HepG2 (cell line): ENCODE data around the gene TSC22D1. TPM values are rescaled to one million over a fixed set of nuclear protein-coding genes. Genes with fewer than 3 reads are reported as not detected.

Experiments used
- ATAC-seq: fragments of 200-7000 bp; cut with Tn5 transposase; 3 replicates; pipeline ENCODE4 v1.9.1; 2020; ENCODE audit warnings: mild to moderate bottlenecking, moderate library complexity
- BruUV-seq: library from RNA; stranded (reverse); fragments of 400-500 nt; replicated peaks from 2 replicates; lab custom pipeline; 2021; lab: Mats Ljungman, UMichigan
- CTCF ChIA-PET: fragments of 300-600 bp; formaldehyde crosslinking; extraction: SDS; loops from one replicate; lab custom pipeline; 2021; ENCODE audit warnings: low total read pairs, inconsistent platforms, low intra/inter-chr PET ratio; lab: Yijun Ruan, JAX
- POLR2A ChIA-PET: fragments of 350-600 bp; sonication (Branson Sonifier 250); formaldehyde crosslinking; loops from one replicate; lab custom pipeline; 2020; ENCODE audit warnings: antibody characterized with exemption, inconsistent platforms; lab: Yijun Ruan, JAX
- DNase-seq: peaks from one replicate; pipeline ENCODE4 v3.0.0-alpha.2; 2015; ENCODE audit warnings: low spot score
- FAIRE-seq: peaks from 3 replicates; lab custom pipeline; 2011; peaks lifted over from hg19 to GRCh38; lab: Jason Lieb, UNC
- H2AFZ ChIP-seq: one replicate; pipeline ENCODE4 v1.6.1; 2011; ENCODE audit warnings: low read length, inconsistent platforms
- H3K27ac ChIP-seq: fragments of 300-600 bp; 3 replicates; pipeline ENCODE4 v1.8.0; 2011; ENCODE audit warnings: mixed run types, mild to moderate bottlenecking, mixed read lengths, low read length, inconsistent platforms; ENCODE audit not compliant: insufficient read depth; ENCODE audit errors: extremely low read length
- H3K27me3 ChIP-seq, 2 experiments: fragments of 200-600 bp in 1 of 2; 2 replicates in 1 of 2; 3 replicates in 1 of 2; pipeline versions ENCODE4 v1.6.0 to v1.8.0; 2011; ENCODE audit warnings: low read length in 2 of 2, mild to moderate bottlenecking in 2 of 2, moderate library complexity in 2 of 2, inconsistent platforms in 1 of 2; ENCODE audit not compliant: insufficient read depth in 2 of 2, control insufficient read depth in 1 of 2
- H3K36me3 ChIP-seq, 2 experiments: fragments of 200-600 bp in 1 of 2; replicated peaks in 1 of 2; 2 replicates in 1 of 2; 3 replicates in 1 of 2; pipeline versions ENCODE4 v1.5.1 to v1.8.0; 2011; ENCODE audit warnings: low read length in 2 of 2, inconsistent platforms in 1 of 2; ENCODE audit not compliant: insufficient read depth in 2 of 2, control insufficient read depth in 1 of 2
- H3K4me1 ChIP-seq: 2 replicates; pipeline ENCODE4 v1.5.1; 2012; ENCODE audit warnings: low read length, inconsistent platforms; ENCODE audit not compliant: insufficient read depth
- H3K4me2 ChIP-seq: 2 replicates; pipeline ENCODE4 v1.6.0; 2011; ENCODE audit warnings: low read depth, low read length, inconsistent platforms
- H3K4me3 ChIP-seq, 3 experiments: fragments of 200-600 bp in 1 of 3; sonication (generic), shearing (Covaris generic) in 1 of 3; replicated peaks in 1 of 3; 2 replicates each; pipeline ENCODE4 v1.5.1; 2011 to 2016; ENCODE audit warnings: low read length in 3 of 3, inconsistent platforms in 2 of 3, low read depth in 2 of 3, mild to moderate bottlenecking in 2 of 3, control low read depth in 1 of 3, mixed read lengths in 1 of 3; ENCODE audit not compliant: insufficient read depth in 1 of 3
- H3K79me2 ChIP-seq: one replicate; pipeline ENCODE4 v1.6.1; 2011; ENCODE audit warnings: low read length, inconsistent platforms; ENCODE audit not compliant: insufficient read depth
- H3K9ac ChIP-seq: 2 replicates; pipeline ENCODE4 v1.6.0; 2011; ENCODE audit warnings: mild to moderate bottlenecking, low read depth, low read length, inconsistent platforms; ENCODE audit not compliant: insufficient read depth
- H3K9me3 ChIP-seq: 2 replicates; pipeline ENCODE4 v1.5.1; 2012; ENCODE audit warnings: mild to moderate bottlenecking, low read length
- H4K20me1 ChIP-seq: 2 replicates; pipeline ENCODE4 v1.6.0; 2011; ENCODE audit warnings: inconsistent platforms, mild to moderate bottlenecking, low read length, moderate library complexity; ENCODE audit not compliant: insufficient read depth
- ARHGAP35 ChIP-seq: sonication (generic); formaldehyde crosslinking; IDR thresholded peaks from 2 replicates; pipeline ENCODE4 v1.9.0; 2022; ENCODE audit warnings: mild to moderate bottlenecking, inconsistent platforms, moderate library complexity, missing genetic modification reagents, borderline replicate concordance
- ARNT ChIP-seq: fragments of 450-650 bp; IDR thresholded peaks from 2 replicates; pipeline ENCODE4 v1.6.1; 2017
- ATF7 ChIP-seq, 2 experiments: fragments of 450-650 bp in 1 of 2; sonication (generic) in 1 of 2; formaldehyde crosslinking in 1 of 2; IDR thresholded peaks; 2 replicates each; pipeline versions ENCODE4 v1.4.0 to v1.6.1; 2016 to 2020; ENCODE audit warnings: antibody characterized with exemption in 1 of 2, mild to moderate bottlenecking in 1 of 2, missing genetic modification reagents in 1 of 2
- FOXO1 ChIP-seq: sonication (generic); formaldehyde crosslinking; IDR thresholded peaks from 2 replicates; pipeline ENCODE4 v1.4.0; 2020; ENCODE audit warnings: missing genetic modification reagents
- KLF11 ChIP-seq: IDR thresholded peaks from 2 replicates; pipeline ENCODE4 v1.6.1; 2016; ENCODE audit warnings: missing compliant biosample characterization
- KLF15 ChIP-seq: sonication (generic); formaldehyde crosslinking; IDR thresholded peaks from 2 replicates; pipeline ENCODE4 v1.8.1; 2023; ENCODE audit warnings: borderline replicate concordance, mild to moderate bottlenecking, inconsistent platforms, missing genetic modification reagents, mixed read lengths
- NCOA5 ChIP-seq: sonication (generic); formaldehyde crosslinking; IDR thresholded peaks from 2 replicates; pipeline ENCODE4 v1.4.0; 2020; ENCODE audit warnings: missing genetic modification reagents
- NFE2L1 ChIP-seq: sonication (generic); formaldehyde crosslinking; IDR thresholded peaks from 2 replicates; pipeline ENCODE4 v1.4.0; 2020; ENCODE audit warnings: missing genetic modification reagents, mild to moderate bottlenecking, borderline replicate concordance
- RBM22 ChIP-seq: fragments of 200-400 bp; formaldehyde crosslinking; optimal IDR thresholded peaks from 2 replicates; pipeline ENCODE3; 2017; ENCODE audit warnings: mild to moderate bottlenecking, low read length, moderate library complexity
- ZNF207 ChIP-seq: fragments of 450-650 bp; IDR thresholded peaks from 2 replicates; pipeline ENCODE4 v1.6.1; 2016; ENCODE audit warnings: antibody characterized with exemption, borderline replicate concordance
- ZNF251 ChIP-seq: sonication (generic); formaldehyde crosslinking; IDR thresholded peaks from 2 replicates; pipeline ENCODE4 v1.9.0; 2021; ENCODE audit warnings: mild to moderate bottlenecking, missing genetic modification reagents
- ZNF484 ChIP-seq: sonication (generic); formaldehyde crosslinking; IDR thresholded peaks from 2 replicates; pipeline ENCODE4 v1.5.1; 2020; ENCODE audit warnings: mild to moderate bottlenecking, low read depth, missing genetic modification reagents, borderline replicate concordance
- WGBS: methylation state at CpG from one replicate; pipeline ENCODE4 v1.1.6; 2017; ENCODE audit warnings: low lambda C conversion rate; 5-methylcytosine and 5-hydroxymethylcytosine counted together
- in situ Hi-C: cut with HindIII; loops from 2 replicates; pipeline ENCODE4 v1.10.0; 2017; ENCODE audit warnings: low pct_unique_long_range_greater_than_20kb; ENCODE audit not compliant: extremely low pct_ligation_motif_present
- intact Hi-C: fragments of 100-400 bp; cut with micrococcal nuclease; formaldehyde crosslinking; loops from one replicate; pipeline ENCODE4 v1.10.0; 2022; ENCODE audit not compliant: unreplicated experiment
- polyA plus RNA-seq, 8 experiments: library from polyadenylated mRNA; depleted of rRNA in 3 of 8; stranded (reverse) in 7 of 8; unstranded in 1 of 8; fragments of >200 nt; fragmentation: Illumina TruSeq in 4 of 8; extraction: Trizol in 4 of 8; gene quantifications; 2 replicates each; pipeline versions ENCODE4 v1.2.1 to v1.2.3, GENCODE V29; 2011 to 2016; ENCODE audit warnings: low read depth in 4 of 8, missing spikeins in 1 of 8, mixed read lengths in 1 of 8; ENCODE audit not compliant: insufficient read depth in 1 of 8
- total RNA-seq, 5 experiments: library from RNA; depleted of rRNA; stranded (reverse); fragments of >200 nt; fragmentation: Illumina TruSeq; extraction: Trizol; gene quantifications; 2 replicates each; pipeline ENCODE4 v1.2.3, GENCODE V29; 2016; ENCODE audit warnings: low read depth in 1 of 5

The TSC22D1 gene
- total and polyA plus RNA-seq, 2 of the 13 experiments (the other 11 are each of a cell fraction or from before 2014, with no cell fraction given): 18.4 to 35.7 TPM

DNA sequence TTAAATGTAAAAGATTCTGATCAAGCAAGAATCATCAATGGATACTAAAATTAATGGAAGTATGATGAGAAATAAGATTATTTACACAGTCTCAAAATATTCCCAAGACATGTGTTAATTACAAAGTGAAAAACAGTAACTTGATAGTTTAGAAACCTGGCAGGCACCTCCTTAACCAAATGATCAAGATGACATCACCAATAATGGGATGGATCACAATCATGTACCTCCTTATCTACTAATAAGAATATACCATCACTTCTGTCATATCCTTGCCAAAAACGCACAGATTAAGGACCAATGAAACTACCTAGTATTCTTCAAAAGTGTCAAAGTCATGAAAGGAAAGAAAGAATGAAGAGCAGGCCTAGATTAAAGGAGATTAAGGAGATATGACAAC, 30.0 kb downstream of the TSC22D1 start:
- H3K4me3 ChIP-seq: no peak overlapping the region
- POLR2A ChIA-PET: no interaction called here
- 96% methylated on average over 1 of the region's 1 CpG for WGBS
- H3K9me3 ChIP-seq: no peaks in the 10 kb centered on the region
- no peaks in the 10 kb centered on the region for H3K27me3 ChIP-seq
- no peak overlapping the region for H2AFZ ChIP-seq
- CTCF ChIA-PET: no interaction called here
- no TSS peak for BruUV-seq
- no peak for ATAC-seq
- intact Hi-C loops (no loop called here), in situ Hi-C loops (no loop called here)
- no peak overlapping the region for H3K9ac ChIP-seq
- 0 out of 2 replicates have a peak, but pooled peaks cover 8% of the 10 kb centered on the region for H3K4me1 ChIP-seq
- TF ChIP-seq ATF7 (IDR thresholded peaks at IDR 0.05) (peak; percentile 64), ATF7 (CRISPR knock-in tag; IDR thresholded peaks at IDR 0.05) (no peak), ZNF251 (CRISPR knock-in tag) (no peak)
- no peak for FAIRE-seq
- no peak overlapping the region for H3K4me2 ChIP-seq
- H3K27ac ChIP-seq: no peak overlapping the region
- no peaks in the 10 kb centered on the region for H3K36me3 ChIP-seq
- no peaks in the 10 kb centered on the region for H4K20me1 ChIP-seq
- no peaks in the 10 kb centered on the region for H3K79me2 ChIP-seq
- no peak for DNase-seq

DNA sequence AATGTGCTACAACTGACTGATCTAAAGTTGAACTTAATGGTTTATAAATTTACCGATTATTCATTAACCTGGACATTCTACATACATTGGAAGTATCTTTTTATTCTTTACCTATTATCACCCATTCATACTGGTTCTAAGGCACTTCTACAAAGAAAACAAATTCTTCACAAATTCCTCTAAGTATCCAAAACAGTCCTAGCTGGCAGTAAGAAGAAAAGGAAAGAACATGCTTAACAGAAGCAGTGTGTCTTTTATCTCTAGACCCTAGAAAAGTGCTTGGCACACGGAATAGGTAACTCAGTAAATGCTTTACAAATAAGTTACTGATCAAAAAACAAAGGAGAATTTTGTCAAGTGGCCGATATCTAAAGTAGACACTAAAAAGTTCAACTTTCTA, 32.8 kb downstream of the TSC22D1 start:
- 89% methylated on average over 3 of the region's 3 CpGs for WGBS
- H3K79me2 ChIP-seq: no peaks in the 10 kb centered on the region
- H3K4me2 ChIP-seq: no peak overlapping the region
- intact Hi-C loops: no loop called here
- TF ChIP-seq ARNT: no peak
- no peak for TF ChIP-seq ZNF484 (CRISPR knock-in tag)
- no peak for TF ChIP-seq RBM22
- TF ChIP-seq KLF15 (CRISPR knock-in tag): no peak
- TF ChIP-seq FOXO1 (CRISPR knock-in tag): no peak
- TF ChIP-seq NFE2L1 (CRISPR knock-in tag): no peak
- no peak for TF ChIP-seq ZNF207
- no peak for TF ChIP-seq ARHGAP35
- no peak for TF ChIP-seq NCOA5 (CRISPR knock-in tag)
- no peak for TF ChIP-seq KLF11 (CRISPR knock-in tag)
- TF ChIP-seq, all 625 proteins: peak for 0
- Histone ChIP-seq H3K4me3 (no peak overlapping the region), H3K9me3 (no peaks in the 10 kb centered on the region), H3K36me3 (no peaks in the 10 kb centered on the region), H3K27ac (no peak overlapping the region), H3K4me1 (0 out of 2 replicates have a peak, but pooled peaks cover 8% of the 10 kb centered on the region), H3K27me3 (no peaks in the 10 kb centered on the region), H3K9ac (no peak overlapping the region), H2AFZ (no peak overlapping the region), H4K20me1 (no peaks in the 10 kb centered on the region)
- POLR2A ChIA-PET: no interaction called here
- ATAC-seq (no peak), DNase-seq (no peak), FAIRE-seq (no peak)
- BruUV-seq: no TSS peak
- CTCF ChIA-PET: no interaction called here
- in situ Hi-C loops: no loop called here
